OCI-LY7 (cell line): ENCODE data around the gene CCDC33. TPM values are rescaled to one million over a fixed set of nuclear protein-coding genes. Genes with fewer than 3 reads are reported as not detected.
"Not testable (repeated sequence)": the region's sequence is repeated elsewhere in the genome, so short reads cannot be mapped to it uniquely, and the experiment has no call there.

Experiments used
- BruUV-seq: library from RNA; stranded (reverse); fragments of 400-500 nt; replicated peaks from 2 replicates; lab custom pipeline; 2021; lab: Mats Ljungman, UMichigan
- CTCF ChIA-PET: fragments of 300-600 bp; sonication (Branson Sonifier 250); formaldehyde crosslinking; loops from one replicate; lab custom pipeline; 2022; ENCODE audit warnings: antibody characterized with exemption; ENCODE audit not compliant: unreplicated experiment; lab: Charles Lee
- POLR2A ChIA-PET: fragments of 300-600 bp; sonication (Branson Sonifier 250); formaldehyde crosslinking; loops from one replicate; lab custom pipeline; 2022; ENCODE audit warnings: antibody characterized with exemption; lab: Charles Lee
- DNase-seq: peaks from one replicate; pipeline ENCODE4 v3.0.0-alpha.2; 2015; ENCODE audit warnings: low spot score
- H2AFZ ChIP-seq: fragments of 200-600 bp; sonication (generic), shearing (Covaris generic); 2 replicates; pipeline ENCODE4 v1.6.1; 2014; ENCODE audit warnings: mild to moderate bottlenecking, antibody characterized with exemption, low read length, moderate library complexity
- H3K27ac ChIP-seq: fragments of 200-600 bp; sonication (generic); 2 replicates; pipeline ENCODE4 v1.5.1; 2014; ENCODE audit warnings: mixed run types, low read depth, mild to moderate bottlenecking, moderate library complexity, low read length, inconsistent platforms; ENCODE audit not compliant: poor library complexity, severe bottlenecking
- H3K36me3 ChIP-seq: fragments of 200-600 bp; sonication (generic); 2 replicates; pipeline ENCODE4 v1.6.1; 2014; ENCODE audit warnings: mild to moderate bottlenecking, antibody characterized with exemption, low read length, moderate library complexity, mixed read lengths; ENCODE audit not compliant: insufficient read depth
- H3K4me1 ChIP-seq: fragments of 200-600 bp; sonication (generic); 2 replicates; pipeline ENCODE4 v1.5.1; 2014; ENCODE audit warnings: mild to moderate bottlenecking, low read length; ENCODE audit not compliant: insufficient read depth, poor library complexity, severe bottlenecking
- H3K4me2 ChIP-seq: fragments of 200-600 bp; sonication (generic); 2 replicates; pipeline ENCODE4 v1.6.1; 2014; ENCODE audit warnings: mild to moderate bottlenecking, low read length
- H3K4me3 ChIP-seq: fragments of 200-600 bp; sonication (generic); 2 replicates; pipeline ENCODE4 v1.5.1; 2014; ENCODE audit warnings: mild to moderate bottlenecking, low read depth, low read length; ENCODE audit not compliant: poor library complexity, severe bottlenecking
- H3K79me2 ChIP-seq: fragments of 200-600 bp; sonication (generic); 2 replicates; pipeline ENCODE4 v1.6.1; 2016; ENCODE audit warnings: low read depth, mild to moderate bottlenecking, low read length, moderate library complexity, mixed read lengths; ENCODE audit not compliant: insufficient read depth
- H3K9me2 ChIP-seq: fragments of 200-600 bp; sonication (generic); 2 replicates; pipeline ENCODE4 v1.6.1; 2016; ENCODE audit warnings: mild to moderate bottlenecking, low read length, mixed read lengths; ENCODE audit not compliant: insufficient read depth
- H3K9me3 ChIP-seq: fragments of 200-600 bp; sonication (generic); 2 replicates; pipeline ENCODE4 v1.6.1; 2014; ENCODE audit warnings: mild to moderate bottlenecking, mixed run types, low read length, mixed read lengths
- H4K20me1 ChIP-seq: fragments of 200-600 bp; sonication (generic); 2 replicates; pipeline ENCODE4 v1.6.1; 2014; ENCODE audit warnings: mild to moderate bottlenecking, antibody characterized with exemption, low read length, moderate library complexity, mixed read lengths; ENCODE audit not compliant: insufficient read depth
- CTCF ChIP-seq: fragments of 200-600 bp; sonication (generic); conservative IDR thresholded peaks from 2 replicates; pipeline ENCODE4 v1.5.1; 2014; ENCODE audit warnings: mild to moderate bottlenecking, antibody characterized with exemption, low read length, moderate library complexity, mixed read lengths
- EZH2phosphoT487 ChIP-seq: fragments of 200-600 bp; sonication (generic); IDR thresholded peaks from 2 replicates; pipeline ENCODE4 v1.6.1; 2018; ENCODE audit warnings: low read depth, borderline replicate concordance, mild to moderate bottlenecking, mixed run types, antibody characterized with exemption, low read length, moderate library complexity, mixed read lengths
- intact Hi-C: fragments of 100-400 bp; cut with micrococcal nuclease; formaldehyde crosslinking; loops from one replicate; pipeline ENCODE4 v1.10.0; 2022; ENCODE audit not compliant: unreplicated experiment
- total RNA-seq, 2 experiments: library from RNA; depleted of rRNA in 1 of 2; stranded (reverse); fragments of >200 nt in 1 of 2; shearing (Covaris generic) in 1 of 2; gene quantifications; 2 replicates each; pipeline ENCODE4 v1.2.3, GENCODE V29; 2014 to 2022

The CCDC33 gene
- total RNA-seq, 2 experiments from 2014 or later = not detected

GRCh38 chr15:74352393-74352910 lies 116.3 kb downstream of the CCDC33 start:
- Histone ChIP-seq H4K20me1 (no peaks in the 10 kb centered on the region), H3K4me1 (no peaks in the 10 kb centered on the region), H3K36me3 (no peaks in the 10 kb centered on the region), H3K79me2 (no peaks in the 10 kb centered on the region), H3K9me2 (no peaks in the 10 kb centered on the region), H3K27ac (no peak overlapping the region), H3K4me2 (no peak overlapping the region), H3K4me3 (no peak overlapping the region), H3K9me3 (peaks cover 9% of the 10 kb centered on the region), H2AFZ (no peak overlapping the region)
- DNase-seq = no peak
- intact Hi-C loops = no loop called here
- TF ChIP-seq CTCF = no peak
- no peak for TF ChIP-seq EZH2phosphoT487
- ChIA-PET POLR2A (interaction anchor here (0.7 kb wide), 1 partner anchor 11 kb away, joined by 4 read pairs; no protein-coding TSS in a partner anchor), CTCF (no interaction called here)
- no TSS peak for BruUV-seq

GRCh38 chr15:74353992-74354391 lies 117.9 kb downstream of the CCDC33 start:
- H3K79me2 ChIP-seq, DNase-seq, POLR2A ChIA-PET, BruUV-seq, H4K20me1 ChIP-seq, H3K4me3 ChIP-seq, H3K9me2 ChIP-seq, H3K27ac ChIP-seq, H3K4me2 ChIP-seq, intact Hi-C loops, CTCF ChIA-PET, H3K9me3 ChIP-seq, H3K36me3 ChIP-seq, H2AFZ ChIP-seq, H3K4me1 ChIP-seq: not testable (repeated sequence)

DNA sequence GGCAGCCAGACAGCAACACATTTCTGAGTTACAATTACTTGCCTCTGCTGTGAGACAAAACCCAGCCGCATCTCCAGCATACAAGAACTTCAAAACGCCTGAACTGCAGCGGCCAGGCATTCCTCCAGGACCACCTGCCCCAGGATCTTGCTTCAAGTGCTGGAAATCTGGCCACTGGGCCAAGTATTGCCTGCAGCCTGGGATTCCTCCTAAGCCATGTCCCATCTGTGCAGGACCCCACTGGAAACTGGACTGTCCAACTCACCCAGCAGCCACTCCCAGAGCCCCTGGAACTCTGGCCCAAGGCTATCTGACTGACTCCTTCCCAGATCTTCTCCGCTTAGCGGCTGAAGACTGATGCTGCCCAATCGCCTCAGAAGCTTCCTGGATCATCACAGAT lies 119.9 kb downstream of the CCDC33 start:
- BruUV-seq, CTCF ChIA-PET, POLR2A ChIA-PET, H3K9me2 ChIP-seq, DNase-seq, H3K36me3 ChIP-seq, H2AFZ ChIP-seq, H3K79me2 ChIP-seq, intact Hi-C loops, H3K4me3 ChIP-seq, H4K20me1 ChIP-seq, H3K4me2 ChIP-seq, H3K9me3 ChIP-seq, H3K4me1 ChIP-seq, H3K27ac ChIP-seq: not testable (repeated sequence)

GRCh38 chr15:74357514-74357913 lies 121.4 kb downstream of the CCDC33 start:
- H2AFZ ChIP-seq, H3K79me2 ChIP-seq, H3K4me2 ChIP-seq, DNase-seq, BruUV-seq, H3K9me2 ChIP-seq, H4K20me1 ChIP-seq, H3K36me3 ChIP-seq, H3K9me3 ChIP-seq, H3K4me1 ChIP-seq, intact Hi-C loops, H3K27ac ChIP-seq, H3K4me3 ChIP-seq, CTCF ChIA-PET, POLR2A ChIA-PET: not testable (repeated sequence)

GRCh38 chr15:74359376-74359775 lies 123.2 kb downstream of the CCDC33 start:
- DNase-seq, H3K36me3 ChIP-seq, H3K4me1 ChIP-seq, POLR2A ChIA-PET, H2AFZ ChIP-seq, CTCF ChIA-PET, H3K4me3 ChIP-seq, H3K9me3 ChIP-seq, intact Hi-C loops, H4K20me1 ChIP-seq, H3K9me2 ChIP-seq, H3K4me2 ChIP-seq, H3K79me2 ChIP-seq, H3K27ac ChIP-seq, BruUV-seq: not testable (repeated sequence)

DNA sequence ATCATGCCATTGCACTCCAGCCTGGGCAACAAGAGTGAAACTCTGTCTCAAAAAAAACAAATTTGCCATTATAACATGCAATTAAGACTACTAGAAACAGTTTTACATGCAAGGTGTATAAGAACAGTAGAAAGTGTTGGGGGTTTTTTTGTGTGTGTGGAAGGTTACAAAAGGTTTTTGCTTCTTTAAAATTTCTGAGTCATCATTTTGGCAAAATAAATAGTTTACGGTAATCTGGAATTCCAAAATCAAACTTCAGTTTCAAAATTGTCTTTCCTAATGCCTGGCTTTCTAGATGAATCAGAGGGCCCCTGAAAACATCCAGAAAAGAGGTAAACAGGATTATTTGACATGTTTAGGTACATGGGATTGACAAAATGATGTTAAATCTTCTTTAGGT lies 124.7 kb downstream of the CCDC33 start:
- POLR2A ChIA-PET, H4K20me1 ChIP-seq, H3K9me2 ChIP-seq, H2AFZ ChIP-seq, H3K4me2 ChIP-seq, H3K9me3 ChIP-seq, intact Hi-C loops, DNase-seq, H3K79me2 ChIP-seq, CTCF ChIA-PET, H3K4me3 ChIP-seq, H3K27ac ChIP-seq, H3K4me1 ChIP-seq, H3K36me3 ChIP-seq, BruUV-seq: not testable (repeated sequence)
